Camera-type eye (tissue), 1 donor: ENCODE measurements around the gene OR4A16. TPM values are rescaled to one million over a fixed set of nuclear protein-coding genes. Genes with fewer than 3 reads are reported as not detected.

ENCODE experiments used
- total RNA-seq: library from RNA; depleted of rRNA; stranded (reverse); fragments of >200 nt; gene quantifications from one replicate; pipeline ENCODE4 v1.2.3, GENCODE V29; 2014

OR4A16 gene
- total RNA-seq, result 4.2 TPM

GRCh38 chr11:55342901-55343300 lies at the start of gene OR4A16:
TSS of gene OR4A16 (plus strand) at chr11:55343201. CDS start at chr11:55343201, 0 bp downstream.

DNA sequence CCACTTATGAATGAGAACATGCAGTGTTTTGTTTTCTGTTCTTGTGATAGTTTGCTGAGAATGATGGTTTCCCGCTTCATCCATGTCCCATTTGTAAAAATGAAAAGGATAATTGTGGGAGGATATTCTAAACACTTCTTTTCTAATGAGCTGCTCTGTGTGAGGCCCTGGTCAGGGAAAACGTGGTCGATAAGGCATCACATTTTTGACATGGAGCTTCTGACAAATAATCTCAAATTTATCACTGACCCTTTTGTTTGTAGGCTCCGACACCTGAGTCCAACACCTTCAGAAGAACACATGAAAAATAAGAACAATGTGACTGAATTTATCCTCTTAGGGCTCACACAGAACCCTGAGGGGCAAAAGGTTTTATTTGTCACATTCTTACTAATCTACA lies 24.7 kb downstream of the OR4A16 start, which contains the start of gene OR4A15:
Gene OR4A15, plus strand, starts transcription at position 301 of the 400 bp plus-strand sequence. Its CDS starts 0 bp downstream, at position 301.

Other genes with a start within 250 kb of the OR4A16 start
- gene TRIM48, start 81.0 kb upstream of the OR4A16 start, total RNA-seq, result not detected
- gene OR4A15, start 24.8 kb downstream of the OR4A16 start, total RNA-seq, result not detected
- not detected for gene OR4C15, start 211.3 kb downstream of the OR4A16 start, total RNA-seq
- gene OR4C16, start 228.9 kb downstream of the OR4A16 start, total RNA-seq, result not detected